Neural cell (in vitro differentiated cells): ENCODE measurements around the gene BCL2A1.

Source experiments
- CTCF ChIP-seq: fragments of 450-650 bp; IDR thresholded peaks from 2 replicates; pipeline ENCODE4 v1.5.1; 2014; ENCODE audit warnings: antibody characterized with exemption, mild to moderate bottlenecking, moderate library complexity; ENCODE audit not compliant: poor library complexity, severe bottlenecking
- EZH2 ChIP-seq: fragments of 200-600, 300-800 bp; shearing (Covaris generic), sonication (generic); IDR thresholded peaks from 2 replicates; pipeline ENCODE4 v1.6.1; 2014; ENCODE audit warnings: antibody characterized with exemption, low read length, borderline replicate concordance, mild to moderate bottlenecking; ENCODE audit not compliant: insufficient read depth, poor library complexity, severe bottlenecking

GRCh38 chr15:79988448-79989117 is 17.6 kb upstream of the BCL2A1 start:
- TF ChIP-seq CTCF = no peak
- TF ChIP-seq EZH2 = no peak
